Upper lobe of left lung (tissue), 4 donors: ENCODE data around the gene CLIC6.

Experiments
- EP300 ChIP-seq, 4 donors: sonication (generic); formaldehyde crosslinking; IDR thresholded peaks; one replicate each; pipeline ENCODE4 v1.5.1; 2017; ENCODE audit warnings: antibody characterized with exemption in 4 of 4, control low read depth in 2 of 4
- POLR2A ChIP-seq, 4 donors: fragments of 450-650 bp; IDR thresholded peaks; one replicate each; pipeline ENCODE4 v1.5.1; 2016 to 2017; ENCODE audit warnings: antibody characterized with exemption in 4 of 4, mild to moderate bottlenecking in 2 of 4
- POLR2AphosphoS5 ChIP-seq, 2 donors: sonication (generic); formaldehyde crosslinking; IDR thresholded peaks; one replicate each; pipeline ENCODE4 v1.5.1; 2017; ENCODE audit warnings: antibody characterized with exemption in 2 of 2
- TF ChIP-seq, protein P1 (sequence below), 6 experiments: fragments of 450-650 bp in 4 of 6; fragments of 200-600 bp in 2 of 6; sonication (generic) in 2 of 6; IDR thresholded peaks; one replicate each; pipeline ENCODE4 v1.5.1; 2016 to 2019; ENCODE audit warnings: antibody characterized with exemption in 6 of 6

GRCh38 chr21:34674468-34674867 lies 5.7 kb downstream of the CLIC6 start:
- no peak for TF ChIP-seq POLR2A (IDR thresholded peaks at IDR 0.05)
- TF ChIP-seq, protein P1, sequence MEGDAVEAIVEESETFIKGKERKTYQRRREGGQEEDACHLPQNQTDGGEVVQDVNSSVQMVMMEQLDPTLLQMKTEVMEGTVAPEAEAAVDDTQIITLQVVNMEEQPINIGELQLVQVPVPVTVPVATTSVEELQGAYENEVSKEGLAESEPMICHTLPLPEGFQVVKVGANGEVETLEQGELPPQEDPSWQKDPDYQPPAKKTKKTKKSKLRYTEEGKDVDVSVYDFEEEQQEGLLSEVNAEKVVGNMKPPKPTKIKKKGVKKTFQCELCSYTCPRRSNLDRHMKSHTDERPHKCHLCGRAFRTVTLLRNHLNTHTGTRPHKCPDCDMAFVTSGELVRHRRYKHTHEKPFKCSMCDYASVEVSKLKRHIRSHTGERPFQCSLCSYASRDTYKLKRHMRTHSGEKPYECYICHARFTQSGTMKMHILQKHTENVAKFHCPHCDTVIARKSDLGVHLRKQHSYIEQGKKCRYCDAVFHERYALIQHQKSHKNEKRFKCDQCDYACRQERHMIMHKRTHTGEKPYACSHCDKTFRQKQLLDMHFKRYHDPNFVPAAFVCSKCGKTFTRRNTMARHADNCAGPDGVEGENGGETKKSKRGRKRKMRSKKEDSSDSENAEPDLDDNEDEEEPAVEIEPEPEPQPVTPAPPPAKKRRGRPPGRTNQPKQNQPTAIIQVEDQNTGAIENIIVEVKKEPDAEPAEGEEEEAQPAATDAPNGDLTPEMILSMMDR (IDR thresholded peaks at IDR 0.05) = no peak
- TF ChIP-seq EP300 (IDR thresholded peaks at IDR 0.05) = no peak
- no peak for TF ChIP-seq POLR2AphosphoS5 (IDR thresholded peaks at IDR 0.05)
